IMR-90 (cell line): ENCODE results near the gene OCIAD1.

Experiments used
- BHLHE40 ChIP-seq: fragments of 150-350 bp; IDR thresholded peaks from 2 replicates; pipeline ENCODE4 v1.6.1; 2016; ENCODE audit warnings: mild to moderate bottlenecking, low read depth, low read length
- CHD1 ChIP-seq: IDR thresholded peaks from 2 replicates; pipeline ENCODE4 v1.6.1; 2012; ENCODE audit warnings: low read depth, low read length, improper control_type of control experiment
- FOS ChIP-seq: fragments of 150-350 bp; IDR thresholded peaks from 2 replicates; pipeline ENCODE4 v1.6.1; 2016; ENCODE audit warnings: low read depth, low read length
- MAFK ChIP-seq: IDR thresholded peaks from 2 replicates; pipeline ENCODE4 v1.6.1; 2012; ENCODE audit warnings: low read depth, low read length, improper control_type of control experiment
- MAZ ChIP-seq: IDR thresholded peaks from 2 replicates; pipeline ENCODE4 v1.6.1; 2012; ENCODE audit warnings: low read depth, mild to moderate bottlenecking, low read length, improper control_type of control experiment, moderate library complexity, borderline replicate concordance
- POLR2A ChIP-seq: IDR thresholded peaks from 2 replicates; pipeline ENCODE4 v1.6.1; 2012; ENCODE audit warnings: mild to moderate bottlenecking, low read depth, low read length
- RAD21 ChIP-seq: IDR thresholded peaks from 2 replicates; pipeline ENCODE4 v1.6.1; 2012; ENCODE audit warnings: low read length, improper control_type of control experiment
- RCOR1 ChIP-seq: IDR thresholded peaks from 2 replicates; pipeline ENCODE4 v1.6.1; 2012; ENCODE audit warnings: mild to moderate bottlenecking, low read length, improper control_type of control experiment; ENCODE audit not compliant: insufficient replicate concordance
- SMC3 ChIP-seq: fragments of 150-350 bp; IDR thresholded peaks from 2 replicates; pipeline ENCODE4 v1.6.1; 2016; ENCODE audit warnings: low read depth, mild to moderate bottlenecking, antibody characterized with exemption, low read length, moderate library complexity
- TF ChIP-seq, protein P1 (sequence below): conservative IDR thresholded peaks from 2 replicates; pipeline ENCODE4 v1.5.1; 2012; ENCODE audit warnings: mild to moderate bottlenecking, low read depth, low read length, improper control_type of control experiment
- TF ChIP-seq, protein P2 (sequence below): fragments of 150-350 bp; IDR thresholded peaks from 2 replicates; pipeline ENCODE4 v1.6.1; 2016; ENCODE audit warnings: low read depth, mild to moderate bottlenecking, low read length, moderate library complexity, borderline replicate concordance
- TF ChIP-seq, protein P3 (sequence below): fragments of 150-350 bp; IDR thresholded peaks from 2 replicates; pipeline ENCODE4 v1.6.1; 2017; ENCODE audit warnings: mild to moderate bottlenecking, antibody characterized with exemption, low read length, low read depth

DNA sequence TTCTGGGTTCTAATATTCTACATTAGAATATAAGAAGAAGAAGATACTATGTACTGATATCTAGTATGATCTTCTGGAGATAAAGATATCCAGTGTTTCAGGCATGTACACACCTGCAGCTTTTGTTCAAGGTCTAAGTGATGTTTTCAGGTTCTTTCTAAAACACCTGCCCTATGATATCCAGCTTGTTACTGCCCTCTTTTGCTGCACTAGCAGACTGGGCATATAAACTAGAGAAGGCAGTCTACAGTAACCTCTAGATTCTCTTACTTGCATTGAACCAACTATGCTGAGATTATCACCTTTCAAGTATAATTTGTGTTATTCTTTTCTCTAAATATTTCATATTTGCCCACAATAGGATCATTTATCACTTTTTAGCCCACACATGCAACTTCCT, 48.9 kb upstream of the OCIAD1 start:
- TF ChIP-seq MAFK (no peak), SMC3 (no peak), RAD21 (no peak), FOS (no peak), POLR2A (no peak), RCOR1 (no peak), MAZ (no peak), BHLHE40 (no peak), CHD1 (no peak)
- TF ChIP-seq, protein P1, sequence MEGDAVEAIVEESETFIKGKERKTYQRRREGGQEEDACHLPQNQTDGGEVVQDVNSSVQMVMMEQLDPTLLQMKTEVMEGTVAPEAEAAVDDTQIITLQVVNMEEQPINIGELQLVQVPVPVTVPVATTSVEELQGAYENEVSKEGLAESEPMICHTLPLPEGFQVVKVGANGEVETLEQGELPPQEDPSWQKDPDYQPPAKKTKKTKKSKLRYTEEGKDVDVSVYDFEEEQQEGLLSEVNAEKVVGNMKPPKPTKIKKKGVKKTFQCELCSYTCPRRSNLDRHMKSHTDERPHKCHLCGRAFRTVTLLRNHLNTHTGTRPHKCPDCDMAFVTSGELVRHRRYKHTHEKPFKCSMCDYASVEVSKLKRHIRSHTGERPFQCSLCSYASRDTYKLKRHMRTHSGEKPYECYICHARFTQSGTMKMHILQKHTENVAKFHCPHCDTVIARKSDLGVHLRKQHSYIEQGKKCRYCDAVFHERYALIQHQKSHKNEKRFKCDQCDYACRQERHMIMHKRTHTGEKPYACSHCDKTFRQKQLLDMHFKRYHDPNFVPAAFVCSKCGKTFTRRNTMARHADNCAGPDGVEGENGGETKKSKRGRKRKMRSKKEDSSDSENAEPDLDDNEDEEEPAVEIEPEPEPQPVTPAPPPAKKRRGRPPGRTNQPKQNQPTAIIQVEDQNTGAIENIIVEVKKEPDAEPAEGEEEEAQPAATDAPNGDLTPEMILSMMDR, result no peak
- TF ChIP-seq, protein P2, sequence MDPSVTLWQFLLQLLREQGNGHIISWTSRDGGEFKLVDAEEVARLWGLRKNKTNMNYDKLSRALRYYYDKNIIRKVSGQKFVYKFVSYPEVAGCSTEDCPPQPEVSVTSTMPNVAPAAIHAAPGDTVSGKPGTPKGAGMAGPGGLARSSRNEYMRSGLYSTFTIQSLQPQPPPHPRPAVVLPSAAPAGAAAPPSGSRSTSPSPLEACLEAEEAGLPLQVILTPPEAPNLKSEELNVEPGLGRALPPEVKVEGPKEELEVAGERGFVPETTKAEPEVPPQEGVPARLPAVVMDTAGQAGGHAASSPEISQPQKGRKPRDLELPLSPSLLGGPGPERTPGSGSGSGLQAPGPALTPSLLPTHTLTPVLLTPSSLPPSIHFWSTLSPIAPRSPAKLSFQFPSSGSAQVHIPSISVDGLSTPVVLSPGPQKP, result no peak
- TF ChIP-seq, protein P3, sequence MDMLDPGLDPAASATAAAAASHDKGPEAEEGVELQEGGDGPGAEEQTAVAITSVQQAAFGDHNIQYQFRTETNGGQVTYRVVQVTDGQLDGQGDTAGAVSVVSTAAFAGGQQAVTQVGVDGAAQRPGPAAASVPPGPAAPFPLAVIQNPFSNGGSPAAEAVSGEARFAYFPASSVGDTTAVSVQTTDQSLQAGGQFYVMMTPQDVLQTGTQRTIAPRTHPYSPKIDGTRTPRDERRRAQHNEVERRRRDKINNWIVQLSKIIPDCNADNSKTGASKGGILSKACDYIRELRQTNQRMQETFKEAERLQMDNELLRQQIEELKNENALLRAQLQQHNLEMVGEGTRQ, result no peak
